GM18519 (cell line): ENCODE results near the gene ADARB2.
"Not testable (repeated sequence)": the region's sequence is repeated elsewhere in the genome, so short reads cannot be mapped to it uniquely, and the experiment has no call there.

Experiments
- ATAC-seq: cut with Tn5 transposase; IDR thresholded peaks from one replicate; pipeline ENCODE4 v1.9.1; 2021; ENCODE audit warnings: mild to moderate bottlenecking, moderate library complexity; ENCODE audit not compliant: unreplicated experiment, low FRiP score

Gene ADARB2

GRCh38 chr10:1230138-1230537 lies 507.2 kb downstream of the ADARB2 start:
- no peak for ATAC-seq

GRCh38 chr10:1229574-1229973 lies 507.8 kb downstream of the ADARB2 start:
- ATAC-seq: no peak

- no peak for ATAC-seq
Measured at GRCh38 chr10:1229116-1229515, 508.2 kb downstream of the ADARB2 start.

GRCh38 chr10:1228467-1228975 lies 508.8 kb downstream of the ADARB2 start:
- ATAC-seq: no peak

GRCh38 chr10:1227510-1228402 lies 509.6 kb downstream of the ADARB2 start:
- no peak for ATAC-seq

GRCh38 chr10:1226907-1227306 lies 510.4 kb downstream of the ADARB2 start:
- ATAC-seq: not testable (repeated sequence)

GRCh38 chr10:1219874-1220273 lies 517.5 kb downstream of the ADARB2 start:
- ATAC-seq: not testable (repeated sequence)

- no peak for ATAC-seq
Measured at GRCh38 chr10:1217661-1218060, 519.7 kb downstream of the ADARB2 start.

- no peak for ATAC-seq
Measured at GRCh38 chr10:1217237-1217587, 520.1 kb downstream of the ADARB2 start.

- ATAC-seq: no peak
Measured at GRCh38 chr10:1216574-1217236, 520.6 kb downstream of the ADARB2 start.

GRCh38 chr10:1215862-1216573 lies 521.3 kb downstream of the ADARB2 start:
- no peak for ATAC-seq

GRCh38 chr10:1214882-1215540 lies 522.3 kb downstream of the ADARB2 start:
- ATAC-seq: no peak

- ATAC-seq: no peak
Measured at GRCh38 chr10:1214071-1214675, 523.2 kb downstream of the ADARB2 start.

- no peak for ATAC-seq
Measured at GRCh38 chr10:1213252-1214070, 523.9 kb downstream of the ADARB2 start.

- ATAC-seq: no peak
Measured at GRCh38 chr10:1212571-1213141, 524.7 kb downstream of the ADARB2 start.

- no peak for ATAC-seq
Measured at GRCh38 chr10:1211844-1212570, 525.3 kb downstream of the ADARB2 start.

GRCh38 chr10:1210667-1211066 lies 526.7 kb downstream of the ADARB2 start:
- no peak for ATAC-seq

- no peak for ATAC-seq
Measured at GRCh38 chr10:1209355-1209979, 527.9 kb downstream of the ADARB2 start.
